ENCODE results near the gene CLSTN2.

Gene CLSTN2

GRCh38 chr3:140206196-140207040 is 271.4 kb downstream of the CLSTN2 start:
- Histone ChIP-seq H3K9me3 (replicated peaks in 1 of 11) (no peaks in the 10 kb centered on the region), H3K4me2 (no peak overlapping the region), H4K20me1 (no peaks in the 10 kb centered on the region), H3K4me1 (no peaks in the 10 kb centered on the region), H3K9ac (no peak overlapping the region), H3K27me3 (no peaks in the 10 kb centered on the region), H3K4me3 (no peak overlapping the region), H3K27ac (no peak overlapping the region), H3K36me3 (no peaks in the 10 kb centered on the region)
- TF ChIP-seq Cebpa-rat (IDR thresholded peaks at IDR 0.05) = no peak

- TF ChIP-seq Cebpa-rat (IDR thresholded peaks at IDR 0.05) = no peak
- Histone ChIP-seq H3K9ac (no peak overlapping the region), H3K27me3 (no peaks in the 10 kb centered on the region), H3K4me1 (no peaks in the 10 kb centered on the region), H3K27ac (no peak overlapping the region), H3K36me3 (no peaks in the 10 kb centered on the region), H3K4me2 (no peak overlapping the region), H3K4me3 (no peak overlapping the region), H3K9me3 (replicated peaks in 1 of 11) (no peaks in the 10 kb centered on the region), H4K20me1 (no peaks in the 10 kb centered on the region; a peak in 1 of 22 replicates)
Measured at GRCh38 chr3:140207541-140207940, 272.6 kb downstream of the CLSTN2 start.

DNA sequence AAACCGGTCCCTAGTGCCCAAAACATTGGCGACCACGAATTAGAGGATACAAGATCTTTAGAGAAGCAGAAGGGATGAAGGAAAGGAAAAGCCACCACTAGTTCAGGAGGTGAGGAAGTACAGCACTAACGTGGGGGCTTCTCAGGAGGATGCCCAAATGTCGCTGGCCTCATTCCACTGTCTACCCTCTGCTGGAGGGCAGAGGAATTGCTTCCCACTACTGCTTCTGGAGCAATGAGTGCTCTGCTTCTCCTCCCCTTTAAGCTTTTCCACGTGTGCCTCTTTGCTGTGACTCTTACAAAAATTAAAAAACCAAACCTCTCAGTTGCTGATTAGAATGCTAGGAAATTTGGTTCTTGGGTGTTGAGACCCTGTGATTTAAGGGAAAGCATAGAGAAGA is 281.3 kb downstream of the CLSTN2 start:
- no peaks in the 10 kb centered on the region for H3K27me3 ChIP-seq
- no peak overlapping the region for H3K9ac ChIP-seq
- TF ChIP-seq Cebpa-rat (IDR thresholded peaks at IDR 0.05) = no peak
- H3K4me2 ChIP-seq = no peak overlapping the region
- no peak overlapping the region for H3K27ac ChIP-seq
- H3K36me3 ChIP-seq = no peaks in the 10 kb centered on the region
- no peaks in the 10 kb centered on the region for H3K9me3 ChIP-seq (replicated peaks in 1 of 11)
- no peaks in the 10 kb centered on the region for H3K4me1 ChIP-seq
- no peaks in the 10 kb centered on the region; a peak in 1 of 22 replicates for H4K20me1 ChIP-seq
- H3K4me3 ChIP-seq = no peak overlapping the region

- no peaks in the 10 kb centered on the region for H3K9me3 ChIP-seq (replicated peaks in 1 of 11)
- peaks cover 0 to 6% (median 5%) of the 10 kb centered on the region in 10 experiments; a peak in 10 of 20 replicates for H3K4me1 ChIP-seq
- H4K20me1 ChIP-seq = no peaks in the 10 kb centered on the region
- no peaks in the 10 kb centered on the region for H3K36me3 ChIP-seq
- no peak overlapping the region for H3K27ac ChIP-seq
- no peak for TF ChIP-seq Cebpa-rat (IDR thresholded peaks at IDR 0.05)
- H3K9ac ChIP-seq = no peak overlapping the region
- no peak overlapping the region for H3K4me3 ChIP-seq
- no peaks in the 10 kb centered on the region for H3K27me3 ChIP-seq
- H3K4me2 ChIP-seq = no peak overlapping the region
Measured at GRCh38 chr3:140219291-140219690, 284.3 kb downstream of the CLSTN2 start.

DNA sequence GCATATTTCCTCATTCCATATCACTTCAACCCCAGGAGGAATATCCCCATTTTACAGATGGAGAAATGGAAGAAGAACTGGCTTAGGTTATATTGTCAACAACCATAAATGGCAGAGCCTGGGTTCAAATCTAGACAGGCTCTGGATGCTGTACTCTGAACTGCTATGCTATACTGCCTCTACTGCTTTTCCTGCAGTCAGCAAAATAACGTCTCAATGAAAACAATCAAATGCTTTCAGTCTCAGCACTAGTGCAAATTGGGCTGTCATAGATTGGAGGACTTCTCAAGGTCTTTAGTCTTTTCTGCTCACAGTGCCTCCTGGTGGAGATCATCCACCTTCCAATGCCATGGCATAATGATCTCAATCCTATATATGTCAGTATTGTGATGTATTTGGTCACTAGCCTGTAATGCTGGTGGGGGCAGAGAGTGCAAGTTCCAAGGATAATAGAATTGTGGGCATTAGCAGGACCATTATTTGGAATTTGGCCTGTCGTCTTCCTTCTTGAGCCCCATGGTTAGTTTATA is 285.0 kb downstream of the CLSTN2 start:
- Histone ChIP-seq H3K4me2 (no peak overlapping the region), H3K36me3 (no peaks in the 10 kb centered on the region), H3K27ac (no peak overlapping the region), H3K9ac (no peak overlapping the region), H3K9me3 (replicated peaks in 1 of 11) (no peaks in the 10 kb centered on the region), H3K27me3 (no peaks in the 10 kb centered on the region), H4K20me1 (no peaks in the 10 kb centered on the region), H3K4me3 (no peak overlapping the region), H3K4me1 (peaks cover 0 to 6% (median 5%) of the 10 kb centered on the region in 10 experiments; a peak in 10 of 20 replicates)
- TF ChIP-seq Cebpa-rat (IDR thresholded peaks at IDR 0.05) = no peak

GRCh38 chr3:140223197-140223596 is 288.2 kb downstream of the CLSTN2 start:
- Histone ChIP-seq H4K20me1 (no peaks in the 10 kb centered on the region), H3K9me3 (replicated peaks in 1 of 11) (peaks cover 0 to 12% (median 6%) of the 10 kb centered on the region in 11 experiments; a peak in 11 of 22 replicates), H3K27me3 (no peaks in the 10 kb centered on the region), H3K36me3 (no peaks in the 10 kb centered on the region), H3K4me1 (peaks cover 0 to 6% (median 5%) of the 10 kb centered on the region in 10 experiments; a peak in 10 of 20 replicates), H3K4me2 (peak overlapping the region in 6 of 11 experiments; percentile 21 to 36 (median 24); a peak in 6 of 22 replicates), H3K4me3 (no peak overlapping the region), H3K9ac (no peak overlapping the region), H3K27ac (no peak overlapping the region)
- no peak for TF ChIP-seq Cebpa-rat (IDR thresholded peaks at IDR 0.05)

DNA sequence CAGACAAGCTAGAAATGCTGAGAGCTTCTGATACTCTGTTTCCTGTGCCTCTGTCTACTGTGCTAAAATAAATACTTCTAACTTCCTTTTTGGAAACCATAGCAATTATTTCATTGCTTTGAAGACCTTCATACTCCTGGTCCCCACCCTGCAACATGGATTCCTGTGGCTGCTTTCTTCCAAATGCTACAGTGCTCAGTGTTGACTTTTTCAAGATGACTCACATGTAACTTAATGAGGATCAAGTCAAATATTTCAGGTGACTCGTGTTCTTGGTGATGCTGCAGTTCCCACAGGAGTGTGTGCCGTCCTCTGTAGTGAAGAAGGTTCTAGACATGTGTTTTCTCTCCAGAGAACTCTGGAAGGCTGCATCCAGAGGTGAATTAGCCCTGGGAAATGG is 288.6 kb downstream of the CLSTN2 start:
- Histone ChIP-seq H3K27me3 (no peaks in the 10 kb centered on the region), H3K4me3 (no peak overlapping the region), H4K20me1 (no peaks in the 10 kb centered on the region), H3K4me1 (peaks cover 0 to 6% (median 5%) of the 10 kb centered on the region in 10 experiments; a peak in 10 of 20 replicates), H3K27ac (no peak overlapping the region), H3K9ac (no peak overlapping the region), H3K9me3 (replicated peaks in 1 of 11) (peaks cover 0 to 16% (median 10%) of the 10 kb centered on the region in 11 experiments; a peak in 16 of 22 replicates), H3K36me3 (no peaks in the 10 kb centered on the region), H3K4me2 (peak overlapping the region in 5 of 11 experiments; percentile 21 to 36 (median 23); a peak in 5 of 22 replicates)
- TF ChIP-seq Cebpa-rat (IDR thresholded peaks at IDR 0.05) = no peak

DNA sequence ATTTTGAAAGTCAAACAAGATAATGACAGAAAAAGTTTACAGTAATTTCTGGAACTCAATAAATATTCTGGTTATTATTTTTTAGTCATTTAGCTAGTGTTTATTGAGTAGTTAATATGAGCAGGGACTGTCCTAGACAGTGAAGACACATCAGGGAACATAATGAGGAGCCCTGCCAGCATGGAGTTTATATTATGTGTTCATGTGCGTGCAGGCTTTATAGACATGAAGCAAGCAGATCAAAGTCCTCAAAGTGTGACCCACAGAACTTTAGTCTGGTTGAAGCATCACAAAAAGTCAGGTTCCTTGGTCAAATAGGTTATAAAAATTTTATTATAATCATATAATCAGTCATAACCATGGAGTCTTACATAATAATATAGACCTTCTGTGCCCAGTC is 289.3 kb downstream of the CLSTN2 start:
- no peak overlapping the region for H3K9ac ChIP-seq
- H3K4me2 ChIP-seq = no peak overlapping the region
- peaks cover 0 to 21% (median 17%) of the 10 kb centered on the region in 11 experiments; a peak in 17 of 22 replicates for H3K9me3 ChIP-seq (replicated peaks in 1 of 11)
- H3K4me3 ChIP-seq = no peak overlapping the region
- peaks cover 0 to 6% (median 5%) of the 10 kb centered on the region in 10 experiments; a peak in 10 of 20 replicates for H3K4me1 ChIP-seq
- H3K36me3 ChIP-seq = no peaks in the 10 kb centered on the region
- no peaks in the 10 kb centered on the region for H3K27me3 ChIP-seq
- no peak for TF ChIP-seq Cebpa-rat (IDR thresholded peaks at IDR 0.05)
- no peaks in the 10 kb centered on the region for H4K20me1 ChIP-seq
- no peak overlapping the region for H3K27ac ChIP-seq

DNA sequence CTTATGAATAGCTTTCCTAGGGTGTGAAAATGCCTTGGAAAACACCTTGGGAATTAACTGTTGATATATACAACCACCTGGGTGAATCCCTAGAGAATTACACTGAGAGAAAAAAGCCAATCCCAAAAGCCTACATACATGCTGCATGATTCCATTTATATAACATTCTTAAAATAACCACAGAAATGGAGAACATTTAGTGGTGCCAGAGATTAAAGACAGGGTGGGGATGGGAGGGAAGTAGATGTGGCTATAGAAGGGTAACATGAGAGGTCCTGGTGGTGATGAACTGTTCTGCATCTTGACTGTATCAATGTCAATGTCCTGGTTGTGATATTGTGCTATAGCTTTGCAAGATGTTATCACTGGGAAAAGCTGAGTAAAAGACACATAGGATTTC is 291.0 kb downstream of the CLSTN2 start:
- Histone ChIP-seq H3K9me3 (replicated peaks in 1 of 11) (peaks cover 0 to 21% (median 17%) of the 10 kb centered on the region in 11 experiments; a peak in 17 of 22 replicates), H3K4me2 (no peak overlapping the region), H3K27ac (no peak overlapping the region), H3K4me3 (no peak overlapping the region), H3K9ac (no peak overlapping the region), H3K36me3 (no peaks in the 10 kb centered on the region), H4K20me1 (no peaks in the 10 kb centered on the region), H3K4me1 (peaks cover 0 to 6% (median 5%) of the 10 kb centered on the region in 10 experiments; a peak in 10 of 20 replicates), H3K27me3 (no peaks in the 10 kb centered on the region)
- TF ChIP-seq Cebpa-rat (IDR thresholded peaks at IDR 0.05) = no peak
